Endodermal cell (in vitro differentiated cells): ENCODE data around the gene MFSD11. TPM values are rescaled to one million over a fixed set of nuclear protein-coding genes. Genes with fewer than 3 reads are reported as not detected.

ENCODE experiments used
- DNase-seq: peaks from one replicate; pipeline ENCODE4 v3.0.0-alpha.2; 2017
- H3K27ac ChIP-seq: 2 replicates; pipeline ENCODE4 v1.5.1; 2013; ENCODE audit warnings: mild to moderate bottlenecking, low read depth, low read length, moderate library complexity
- H3K27me3 ChIP-seq: 2 replicates; pipeline ENCODE4 v1.6.1; 2013; ENCODE audit warnings: mild to moderate bottlenecking, low read length, moderate library complexity; ENCODE audit not compliant: insufficient read depth, control insufficient read depth, poor library complexity, severe bottlenecking
- H3K36me3 ChIP-seq: 2 replicates; pipeline ENCODE4 v1.7.0; 2013; ENCODE audit warnings: mild to moderate bottlenecking, low read length, moderate library complexity; ENCODE audit not compliant: control insufficient read depth, insufficient read depth
- H3K4me1 ChIP-seq: one replicate; pipeline ENCODE4 v1.7.0; 2013; ENCODE audit warnings: low read length; ENCODE audit not compliant: control insufficient read depth, insufficient read depth
- H3K4me3 ChIP-seq: 2 replicates; pipeline ENCODE4 v1.5.1; 2013; ENCODE audit warnings: mild to moderate bottlenecking, low read length, moderate library complexity
- H3K9ac ChIP-seq: 2 replicates; pipeline ENCODE4 v1.6.1; 2013; ENCODE audit warnings: mild to moderate bottlenecking, low read length, moderate library complexity; ENCODE audit not compliant: poor library complexity, severe bottlenecking; ENCODE audit errors: extremely low read depth
- H3K9me3 ChIP-seq: 2 replicates; pipeline ENCODE4 v1.6.1; 2013; ENCODE audit warnings: mild to moderate bottlenecking, low read length, moderate library complexity; ENCODE audit not compliant: control insufficient read depth
- H3K27ac Mint-ChIP-seq: 2 replicates; pipeline ENCODE4 v1.8.0; 2020; ENCODE audit warnings: mixed read lengths
- H3K27me3 Mint-ChIP-seq: 2 replicates; pipeline ENCODE4 v1.8.0; 2021; ENCODE audit warnings: mild to moderate bottlenecking, mixed read lengths; ENCODE audit not compliant: insufficient read depth
- H3K36me3 Mint-ChIP-seq: 2 replicates; pipeline ENCODE4 v1.8.0; 2020; ENCODE audit warnings: low read depth, mixed read lengths
- H3K4me1 Mint-ChIP-seq: 2 replicates; pipeline ENCODE4 v1.8.0; 2020; ENCODE audit warnings: mixed read lengths
- H3K4me3 Mint-ChIP-seq: 2 replicates; pipeline ENCODE4 v1.8.0; 2020; ENCODE audit warnings: mild to moderate bottlenecking, moderate library complexity, mixed read lengths
- H3K9me3 Mint-ChIP-seq: 2 replicates; pipeline ENCODE4 v1.8.0; 2020; ENCODE audit warnings: mild to moderate bottlenecking, mixed read lengths
- CTCF ChIP-seq: fragments of 200-600 bp; sonication (generic); conservative IDR thresholded peaks from 2 replicates; pipeline ENCODE4 v1.5.0; 2021; ENCODE audit warnings: antibody characterized with exemption, mild to moderate bottlenecking
- WGBS, 2 experiments: methylation state at CpG; one replicate each; pipeline versions ENCODE4 v1.1.5 to v1.1.7; 2013; ENCODE audit warnings: missing lambda C conversion rate in 2 of 2, mixed read lengths in 1 of 2; ENCODE audit not compliant: insufficient coverage in 1 of 2, insufficient read length in 1 of 2; 5-methylcytosine and 5-hydroxymethylcytosine counted together
- total RNA-seq, 2 donors: library from RNA; stranded (reverse); fragmentation: NEBNext Ultra II Directional in 1 of 2; extraction: Animal tissue kit (Norgen Biotek cat#: 25700) in 1 of 2; gene quantifications; 2 replicates in 1 of 2; 3 replicates in 1 of 2; pipeline ENCODE4 v1.2.1, GENCODE V29; 2021

The MFSD11 gene
- total RNA-seq, 2 donors from 2014 or later, result 29.3 to 33.3 TPM

DNA sequence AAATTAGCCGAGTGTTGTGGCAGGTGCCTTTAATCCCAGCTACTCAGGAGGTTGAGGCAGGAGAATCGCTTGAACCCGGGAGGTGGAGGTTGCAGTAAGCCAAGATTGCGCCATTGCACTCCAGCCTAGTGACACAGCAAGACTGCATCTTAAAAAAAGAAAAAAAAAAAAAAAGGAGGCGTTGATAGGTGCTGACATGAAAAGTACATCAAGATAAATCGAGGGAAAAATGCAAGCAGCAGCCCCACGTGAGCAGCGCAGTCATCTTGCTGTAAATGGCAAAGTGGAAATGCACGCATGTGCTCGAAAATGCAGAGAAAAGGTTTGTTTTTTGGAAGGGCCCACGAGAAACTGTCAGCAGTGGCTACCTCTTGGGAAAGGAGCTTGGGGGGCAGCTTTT lies 48.1 kb upstream of the MFSD11 start:
- WGBS, 2 experiments, result 96% methylated on average over 11 of the region's 11 CpGs
- Mint-ChIP-seq H3K27me3 (no peaks in the 10 kb centered on the region), H3K36me3 (peaks cover 5% of the 10 kb centered on the region), H3K4me3 (no peak overlapping the region), H3K9me3 (no peaks in the 10 kb centered on the region), H3K27ac (no peak overlapping the region), H3K4me1 (peaks cover 5% of the 10 kb centered on the region)
- Histone ChIP-seq H3K4me1 (no peaks in the 10 kb centered on the region), H3K9me3 (no peaks in the 10 kb centered on the region), H3K27ac (no peak overlapping the region), H3K36me3 (no peaks in the 10 kb centered on the region), H3K9ac (no peak overlapping the region), H3K27me3 (no peaks in the 10 kb centered on the region), H3K4me3 (no peak overlapping the region)
- no peak for TF ChIP-seq CTCF
- DNase-seq, result no peak

DNA sequence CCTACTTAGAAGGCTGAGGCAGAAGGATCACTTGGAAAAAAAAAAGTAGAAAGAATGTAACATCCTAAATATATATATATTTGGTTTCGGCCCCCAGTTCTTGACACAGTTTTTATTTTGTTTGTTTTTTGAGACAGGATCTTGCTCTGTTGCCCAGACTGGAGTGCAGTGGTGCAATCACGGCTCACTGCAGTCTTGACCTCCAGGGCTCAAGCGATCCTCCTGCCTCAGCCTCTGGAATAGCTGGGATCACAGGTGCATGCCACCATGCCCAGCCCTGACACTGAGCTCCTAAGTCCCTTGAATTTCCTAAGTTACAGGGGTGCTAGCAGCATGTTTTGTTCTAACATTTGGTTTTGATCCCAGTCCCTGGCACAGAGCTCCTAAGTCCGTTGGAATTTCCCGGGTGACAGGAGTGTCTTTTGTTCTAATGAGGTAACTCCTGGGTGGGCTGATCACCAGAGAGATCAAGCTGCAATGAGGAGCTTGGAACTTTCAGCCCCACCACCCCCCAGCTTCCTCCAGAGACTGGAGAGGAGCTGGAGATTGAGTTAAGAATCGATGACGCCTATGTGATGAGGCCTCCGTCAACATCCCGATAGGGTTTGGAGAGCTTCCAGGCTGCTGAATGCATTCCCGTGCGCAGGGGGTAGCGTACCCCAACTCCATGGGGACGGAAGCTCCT lies 47.2 kb upstream of the MFSD11 start:
- H3K36me3 ChIP-seq, result no peaks in the 10 kb centered on the region
- no peak overlapping the region for H3K9ac ChIP-seq
- H3K4me1 ChIP-seq, result no peaks in the 10 kb centered on the region
- TF ChIP-seq CTCF, result no peak
- H3K4me3 ChIP-seq, result no peak overlapping the region
- no peaks in the 10 kb centered on the region for H3K27me3 ChIP-seq
- H3K36me3 Mint-ChIP-seq, result peaks cover 7% of the 10 kb centered on the region
- 91 to 94% methylated on average over 9 to 13 of the region's 13 CpGs for WGBS, 2 experiments
- H3K27ac Mint-ChIP-seq, result no peak overlapping the region
- DNase-seq, result no peak
- H3K4me3 Mint-ChIP-seq, result no peak overlapping the region
- peaks cover 5% of the 10 kb centered on the region for H3K4me1 Mint-ChIP-seq
- H3K9me3 ChIP-seq, result no peaks in the 10 kb centered on the region
- no peaks in the 10 kb centered on the region for H3K9me3 Mint-ChIP-seq
- H3K27me3 Mint-ChIP-seq, result no peaks in the 10 kb centered on the region
- no peak overlapping the region for H3K27ac ChIP-seq

DNA sequence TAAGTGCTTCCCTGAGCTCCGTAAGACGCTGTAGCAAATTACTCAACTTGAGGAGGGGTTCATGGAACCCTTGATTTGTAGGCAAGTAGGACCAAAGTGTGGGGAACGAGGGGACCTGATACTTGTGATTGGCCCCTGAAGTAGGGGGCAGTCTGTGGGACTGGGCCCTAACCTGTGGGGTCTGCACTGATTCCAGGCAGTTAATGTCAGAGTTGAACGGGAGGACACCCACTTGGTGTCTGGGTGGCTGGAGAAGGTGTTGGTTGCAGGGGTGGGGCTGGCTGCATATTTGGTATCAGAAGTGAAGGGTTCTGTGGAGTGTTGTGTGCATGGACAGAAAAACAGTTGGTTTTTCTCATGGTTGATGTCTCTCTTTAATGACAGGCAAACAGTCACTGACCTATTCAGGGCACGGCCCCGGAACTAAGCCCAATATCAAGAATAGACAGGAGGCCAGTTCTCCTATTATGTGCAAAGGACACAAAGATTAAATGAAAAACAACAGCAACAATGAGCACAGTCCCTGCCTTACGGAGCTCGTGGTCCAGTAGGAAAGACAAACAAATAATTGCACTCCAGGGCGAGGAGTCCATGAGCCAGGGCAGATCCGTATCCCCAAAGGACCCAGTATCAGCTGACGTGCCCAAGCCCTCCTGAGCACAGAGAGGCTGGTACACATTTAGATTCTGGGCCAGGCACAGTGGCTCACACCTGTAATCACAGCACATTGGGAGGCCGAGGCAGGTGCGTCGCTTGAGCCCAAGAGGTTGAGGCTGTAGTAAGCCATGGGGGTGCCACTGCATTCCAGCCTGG lies 46.3 kb upstream of the MFSD11 start:
- Mint-ChIP-seq H3K27ac (no peak overlapping the region), H3K27me3 (no peaks in the 10 kb centered on the region), H3K36me3 (peaks cover 7% of the 10 kb centered on the region), H3K9me3 (no peaks in the 10 kb centered on the region), H3K4me3 (no peak overlapping the region), H3K4me1 (peaks cover 5% of the 10 kb centered on the region)
- peak; percentile 38 for DNase-seq
- TF ChIP-seq CTCF, result no peak
- Histone ChIP-seq H3K36me3 (no peaks in the 10 kb centered on the region), H3K4me1 (no peaks in the 10 kb centered on the region), H3K9ac (no peak overlapping the region), H3K9me3 (no peaks in the 10 kb centered on the region), H3K4me3 (no peak overlapping the region), H3K27ac (no peak overlapping the region), H3K27me3 (no peaks in the 10 kb centered on the region)
- 95 to 97% methylated on average over 9 to 14 of the region's 14 CpGs for WGBS, 2 experiments
